ENCODE data around the gene AP2A2. TPM values are rescaled to one million over a fixed set of nuclear protein-coding genes. Genes with fewer than 3 reads are reported as not detected.

Gene AP2A2
- total RNA-seq, 1 experiment from 2014 or later: 55.5 TPM

DNA sequence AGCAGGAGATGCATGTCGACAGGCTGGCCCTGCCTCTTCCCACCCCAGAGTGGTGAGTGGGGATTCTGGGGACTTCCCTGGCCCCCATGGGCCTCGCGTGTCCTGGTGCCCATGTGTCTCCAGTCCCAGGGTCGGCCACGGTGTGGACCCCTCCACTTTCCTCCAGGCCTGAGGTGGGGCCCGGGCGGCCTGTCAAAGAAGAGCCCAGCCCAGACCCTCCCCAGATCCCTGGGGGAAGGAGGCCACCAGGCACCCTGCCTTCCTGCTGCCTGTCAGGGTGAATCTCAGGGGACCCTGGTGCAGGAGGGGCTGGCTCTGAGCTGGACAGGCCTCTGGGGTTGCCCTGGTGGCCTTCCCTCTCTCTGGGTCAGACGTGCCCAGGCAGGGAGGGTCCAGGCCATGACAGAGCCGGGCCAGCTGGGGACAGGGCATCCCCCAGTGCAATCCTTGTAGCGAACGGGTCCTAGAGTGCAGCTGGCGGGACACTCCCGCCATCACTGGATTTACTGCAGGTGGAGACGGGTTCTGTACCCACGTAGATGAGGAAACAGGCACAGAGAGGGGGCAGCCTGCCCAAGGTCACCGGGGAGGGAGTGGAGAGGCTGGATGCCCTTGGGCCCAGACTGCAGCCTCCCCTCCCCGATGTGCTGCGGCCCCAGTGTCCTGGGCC lies 124.4 kb downstream of the AP2A2 start:
- POLR2A ChIA-PET: no interaction called here

More for the DNA sequence above, 124.4 kb downstream of the AP2A2 start:
- TF ChIP-seq FOSL1 (IDR thresholded peaks at IDR 0.05; ENCODE audit: low read depth) (no peak), SIN3A (IDR thresholded peaks at IDR 0.05; ENCODE audit: low read depth) (no peak), CBX3 (IDR thresholded peaks at IDR 0.05; ENCODE audit: low read depth) (no peak), EZH2phosphoT487 (IDR thresholded peaks at IDR 0.05; ENCODE audit: borderline replicate concordance) (no peak), RAD21 (IDR thresholded peaks at IDR 0.05; ENCODE audit: low read depth) (no peak), ZNF274 (IDR thresholded peaks at IDR 0.05; ENCODE audit: low read depth, low read length) (no peak), YY1 (IDR thresholded peaks at IDR 0.05; ENCODE audit: extremely low read depth, insufficient replicate concordance, low read depth, low read length) (no peak)
- TF ChIP-seq, protein P1, sequence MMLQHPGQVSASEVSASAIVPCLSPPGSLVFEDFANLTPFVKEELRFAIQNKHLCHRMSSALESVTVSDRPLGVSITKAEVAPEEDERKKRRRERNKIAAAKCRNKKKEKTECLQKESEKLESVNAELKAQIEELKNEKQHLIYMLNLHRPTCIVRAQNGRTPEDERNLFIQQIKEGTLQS (IDR thresholded peaks at IDR 0.05): no peak
- TF ChIP-seq, protein P2, sequence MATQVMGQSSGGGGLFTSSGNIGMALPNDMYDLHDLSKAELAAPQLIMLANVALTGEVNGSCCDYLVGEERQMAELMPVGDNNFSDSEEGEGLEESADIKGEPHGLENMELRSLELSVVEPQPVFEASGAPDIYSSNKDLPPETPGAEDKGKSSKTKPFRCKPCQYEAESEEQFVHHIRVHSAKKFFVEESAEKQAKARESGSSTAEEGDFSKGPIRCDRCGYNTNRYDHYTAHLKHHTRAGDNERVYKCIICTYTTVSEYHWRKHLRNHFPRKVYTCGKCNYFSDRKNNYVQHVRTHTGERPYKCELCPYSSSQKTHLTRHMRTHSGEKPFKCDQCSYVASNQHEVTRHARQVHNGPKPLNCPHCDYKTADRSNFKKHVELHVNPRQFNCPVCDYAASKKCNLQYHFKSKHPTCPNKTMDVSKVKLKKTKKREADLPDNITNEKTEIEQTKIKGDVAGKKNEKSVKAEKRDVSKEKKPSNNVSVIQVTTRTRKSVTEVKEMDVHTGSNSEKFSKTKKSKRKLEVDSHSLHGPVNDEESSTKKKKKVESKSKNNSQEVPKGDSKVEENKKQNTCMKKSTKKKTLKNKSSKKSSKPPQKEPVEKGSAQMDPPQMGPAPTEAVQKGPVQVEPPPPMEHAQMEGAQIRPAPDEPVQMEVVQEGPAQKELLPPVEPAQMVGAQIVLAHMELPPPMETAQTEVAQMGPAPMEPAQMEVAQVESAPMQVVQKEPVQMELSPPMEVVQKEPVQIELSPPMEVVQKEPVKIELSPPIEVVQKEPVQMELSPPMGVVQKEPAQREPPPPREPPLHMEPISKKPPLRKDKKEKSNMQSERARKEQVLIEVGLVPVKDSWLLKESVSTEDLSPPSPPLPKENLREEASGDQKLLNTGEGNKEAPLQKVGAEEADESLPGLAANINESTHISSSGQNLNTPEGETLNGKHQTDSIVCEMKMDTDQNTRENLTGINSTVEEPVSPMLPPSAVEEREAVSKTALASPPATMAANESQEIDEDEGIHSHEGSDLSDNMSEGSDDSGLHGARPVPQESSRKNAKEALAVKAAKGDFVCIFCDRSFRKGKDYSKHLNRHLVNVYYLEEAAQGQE (IDR thresholded peaks at IDR 0.05; ENCODE audit: low read depth): no peak
- TF ChIP-seq, protein P3, sequence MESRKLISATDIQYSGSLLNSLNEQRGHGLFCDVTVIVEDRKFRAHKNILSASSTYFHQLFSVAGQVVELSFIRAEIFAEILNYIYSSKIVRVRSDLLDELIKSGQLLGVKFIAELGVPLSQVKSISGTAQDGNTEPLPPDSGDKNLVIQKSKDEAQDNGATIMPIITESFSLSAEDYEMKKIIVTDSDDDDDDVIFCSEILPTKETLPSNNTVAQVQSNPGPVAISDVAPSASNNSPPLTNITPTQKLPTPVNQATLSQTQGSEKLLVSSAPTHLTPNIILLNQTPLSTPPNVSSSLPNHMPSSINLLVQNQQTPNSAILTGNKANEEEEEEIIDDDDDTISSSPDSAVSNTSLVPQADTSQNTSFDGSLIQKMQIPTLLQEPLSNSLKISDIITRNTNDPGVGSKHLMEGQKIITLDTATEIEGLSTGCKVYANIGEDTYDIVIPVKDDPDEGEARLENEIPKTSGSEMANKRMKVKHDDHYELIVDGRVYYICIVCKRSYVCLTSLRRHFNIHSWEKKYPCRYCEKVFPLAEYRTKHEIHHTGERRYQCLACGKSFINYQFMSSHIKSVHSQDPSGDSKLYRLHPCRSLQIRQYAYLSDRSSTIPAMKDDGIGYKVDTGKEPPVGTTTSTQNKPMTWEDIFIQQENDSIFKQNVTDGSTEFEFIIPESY (IDR thresholded peaks at IDR 0.05; ENCODE audit: extremely low read depth, insufficient replicate concordance, low read length): no peak
- TF ChIP-seq, protein P4, sequence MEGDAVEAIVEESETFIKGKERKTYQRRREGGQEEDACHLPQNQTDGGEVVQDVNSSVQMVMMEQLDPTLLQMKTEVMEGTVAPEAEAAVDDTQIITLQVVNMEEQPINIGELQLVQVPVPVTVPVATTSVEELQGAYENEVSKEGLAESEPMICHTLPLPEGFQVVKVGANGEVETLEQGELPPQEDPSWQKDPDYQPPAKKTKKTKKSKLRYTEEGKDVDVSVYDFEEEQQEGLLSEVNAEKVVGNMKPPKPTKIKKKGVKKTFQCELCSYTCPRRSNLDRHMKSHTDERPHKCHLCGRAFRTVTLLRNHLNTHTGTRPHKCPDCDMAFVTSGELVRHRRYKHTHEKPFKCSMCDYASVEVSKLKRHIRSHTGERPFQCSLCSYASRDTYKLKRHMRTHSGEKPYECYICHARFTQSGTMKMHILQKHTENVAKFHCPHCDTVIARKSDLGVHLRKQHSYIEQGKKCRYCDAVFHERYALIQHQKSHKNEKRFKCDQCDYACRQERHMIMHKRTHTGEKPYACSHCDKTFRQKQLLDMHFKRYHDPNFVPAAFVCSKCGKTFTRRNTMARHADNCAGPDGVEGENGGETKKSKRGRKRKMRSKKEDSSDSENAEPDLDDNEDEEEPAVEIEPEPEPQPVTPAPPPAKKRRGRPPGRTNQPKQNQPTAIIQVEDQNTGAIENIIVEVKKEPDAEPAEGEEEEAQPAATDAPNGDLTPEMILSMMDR (IDR thresholded peaks at IDR 0.05 in 2 of 3, conservative IDR thresholded peaks at IDR 0.05 in 1 of 3; ENCODE audit: borderline replicate concordance in 1 of 3, insufficient read depth in 1 of 3, low read depth in 2 of 3, low read length in 2 of 3): no peak
- ChIA-PET CTCF (interaction anchor here (1.5 kb wide), 1 partner anchor 201 kb away, joined by 3 read pairs; no protein-coding TSS in a partner anchor), RAD21 (ENCODE audit: low non-redundant PET in 1 of 2, low total read pairs in 2 of 2, uncharacterized antibody in 2 of 2, unreplicated experiment in 2 of 2) (no interaction called here)
- Histone ChIP-seq H3K79me2 (ENCODE audit: insufficient read depth, low read length) (no peaks in the 10 kb centered on the region), H4K20me1 (ENCODE audit: insufficient read depth) (no peaks in the 10 kb centered on the region), H3K4me1 (ENCODE audit: control insufficient read depth in 1 of 2, insufficient read depth in 2 of 2, low read length in 2 of 2) (peaks cover 3 to 18% of the 10 kb centered on the region in 2 experiments; a peak in 3 of 4 replicates), H3K9me2 (ENCODE audit: insufficient read depth) (no peaks in the 10 kb centered on the region), H2AFZ (ENCODE audit: low read depth, low read length, poor library complexity, severe bottlenecking) (no peak overlapping the region), H3K9ac (ENCODE audit: low read length) (no peak overlapping the region), H3K27ac (ENCODE audit: low read depth, low read length) (peak overlapping the region; percentile 13; the same call in 1 of the 2 replicates), H3K9me3 (ENCODE audit: control insufficient read depth in 1 of 2, insufficient read depth in 1 of 2, low read depth in 1 of 2, low read length in 2 of 2) (no peaks in the 10 kb centered on the region), H3K4me3 (replicated peaks in 1 of 2; ENCODE audit: low read depth in 1 of 2, low read length in 2 of 2) (no peak overlapping the region), H3K4me2 (ENCODE audit: low read length) (no peak overlapping the region), H3K36me3 (ENCODE audit: control insufficient read depth in 1 of 2, insufficient read depth in 2 of 2, low read length in 2 of 2) (no peaks in the 10 kb centered on the region), H3K27me3 (ENCODE audit: insufficient read depth, low read length) (no peaks in the 10 kb centered on the region)
- intact Hi-C loops (cut with micrococcal nuclease): loop anchor here (2.0 to 10.0 kb wide), 2 partner anchors 151 to 175 kb away; no protein-coding TSS in a partner anchor
- DNase-seq (ENCODE audit: low read depth, low spot score): no peak
- no peak for ATAC-seq
- no TSS peak for BruUV-seq (replicated peaks)
